HepG2 (cell line): ENCODE measurements around the gene PPP3R2. TPM values are rescaled to one million over a fixed set of nuclear protein-coding genes. Genes with fewer than 3 reads are reported as not detected.

Experiments
- ATAC-seq: fragments of 200-7000 bp; cut with Tn5 transposase; 3 replicates; pipeline ENCODE4 v1.9.1; 2020; ENCODE audit warnings: mild to moderate bottlenecking, moderate library complexity
- BruUV-seq: library from RNA; stranded (reverse); fragments of 400-500 nt; replicated peaks from 2 replicates; lab custom pipeline; 2021; lab: Mats Ljungman, UMichigan
- CTCF ChIA-PET: fragments of 300-600 bp; formaldehyde crosslinking; extraction: SDS; loops from one replicate; lab custom pipeline; 2021; ENCODE audit warnings: low total read pairs, inconsistent platforms, low intra/inter-chr PET ratio; lab: Yijun Ruan, JAX
- POLR2A ChIA-PET: fragments of 350-600 bp; sonication (Branson Sonifier 250); formaldehyde crosslinking; loops from one replicate; lab custom pipeline; 2020; ENCODE audit warnings: antibody characterized with exemption, inconsistent platforms; lab: Yijun Ruan, JAX
- DNase-seq: peaks from one replicate; pipeline ENCODE4 v3.0.0-alpha.2; 2015; ENCODE audit warnings: low spot score
- FAIRE-seq: peaks from 3 replicates; lab custom pipeline; 2011; peaks lifted over from hg19 to GRCh38; lab: Jason Lieb, UNC
- H2AFZ ChIP-seq: one replicate; pipeline ENCODE4 v1.6.1; 2011; ENCODE audit warnings: low read length, inconsistent platforms
- H3K27ac ChIP-seq: fragments of 300-600 bp; 3 replicates; pipeline ENCODE4 v1.8.0; 2011; ENCODE audit warnings: mixed run types, mild to moderate bottlenecking, mixed read lengths, low read length, inconsistent platforms; ENCODE audit not compliant: insufficient read depth; ENCODE audit errors: extremely low read length
- H3K27me3 ChIP-seq, 2 experiments: fragments of 200-600 bp in 1 of 2; 2 replicates in 1 of 2; 3 replicates in 1 of 2; pipeline versions ENCODE4 v1.6.0 to v1.8.0; 2011; ENCODE audit warnings: low read length in 2 of 2, mild to moderate bottlenecking in 2 of 2, moderate library complexity in 2 of 2, inconsistent platforms in 1 of 2; ENCODE audit not compliant: insufficient read depth in 2 of 2, control insufficient read depth in 1 of 2
- H3K36me3 ChIP-seq, 2 experiments: fragments of 200-600 bp in 1 of 2; replicated peaks in 1 of 2; 2 replicates in 1 of 2; 3 replicates in 1 of 2; pipeline versions ENCODE4 v1.5.1 to v1.8.0; 2011; ENCODE audit warnings: low read length in 2 of 2, inconsistent platforms in 1 of 2; ENCODE audit not compliant: insufficient read depth in 2 of 2, control insufficient read depth in 1 of 2
- H3K4me1 ChIP-seq: 2 replicates; pipeline ENCODE4 v1.5.1; 2012; ENCODE audit warnings: low read length, inconsistent platforms; ENCODE audit not compliant: insufficient read depth
- H3K4me2 ChIP-seq: 2 replicates; pipeline ENCODE4 v1.6.0; 2011; ENCODE audit warnings: low read depth, low read length, inconsistent platforms
- H3K4me3 ChIP-seq, 3 experiments: fragments of 200-600 bp in 1 of 3; sonication (generic), shearing (Covaris generic) in 1 of 3; replicated peaks in 1 of 3; 2 replicates each; pipeline ENCODE4 v1.5.1; 2011 to 2016; ENCODE audit warnings: low read length in 3 of 3, inconsistent platforms in 2 of 3, low read depth in 2 of 3, mild to moderate bottlenecking in 2 of 3, control low read depth in 1 of 3, mixed read lengths in 1 of 3; ENCODE audit not compliant: insufficient read depth in 1 of 3
- H3K79me2 ChIP-seq: one replicate; pipeline ENCODE4 v1.6.1; 2011; ENCODE audit warnings: low read length, inconsistent platforms; ENCODE audit not compliant: insufficient read depth
- H3K9ac ChIP-seq: 2 replicates; pipeline ENCODE4 v1.6.0; 2011; ENCODE audit warnings: mild to moderate bottlenecking, low read depth, low read length, inconsistent platforms; ENCODE audit not compliant: insufficient read depth
- H3K9me3 ChIP-seq: 2 replicates; pipeline ENCODE4 v1.5.1; 2012; ENCODE audit warnings: mild to moderate bottlenecking, low read length
- H4K20me1 ChIP-seq: 2 replicates; pipeline ENCODE4 v1.6.0; 2011; ENCODE audit warnings: inconsistent platforms, mild to moderate bottlenecking, low read length, moderate library complexity; ENCODE audit not compliant: insufficient read depth
- ARID4A ChIP-seq: sonication (generic); formaldehyde crosslinking; IDR thresholded peaks from 2 replicates; pipeline ENCODE4 v1.5.0; 2020; ENCODE audit warnings: mild to moderate bottlenecking, missing genetic modification reagents, borderline replicate concordance
- FOSL1 ChIP-seq: sonication (generic); formaldehyde crosslinking; IDR thresholded peaks from 2 replicates; pipeline ENCODE4 v1.9.0; 2021; ENCODE audit warnings: missing genetic modification reagents, borderline replicate concordance
- ZBTB8A ChIP-seq: sonication (generic); formaldehyde crosslinking; IDR thresholded peaks from 2 replicates; pipeline ENCODE4 v1.4.0; 2020; ENCODE audit warnings: mild to moderate bottlenecking, low read depth, missing genetic modification reagents, borderline replicate concordance
- ZNF33A ChIP-seq: sonication (generic); formaldehyde crosslinking; IDR thresholded peaks from 2 replicates; pipeline ENCODE4 v1.5.1; 2020; ENCODE audit warnings: missing genetic modification reagents, mild to moderate bottlenecking, moderate library complexity, borderline replicate concordance
- WGBS: methylation state at CpG from one replicate; pipeline ENCODE4 v1.1.6; 2017; ENCODE audit warnings: low lambda C conversion rate; 5-methylcytosine and 5-hydroxymethylcytosine counted together
- in situ Hi-C: cut with HindIII; loops from 2 replicates; pipeline ENCODE4 v1.10.0; 2017; ENCODE audit warnings: low pct_unique_long_range_greater_than_20kb; ENCODE audit not compliant: extremely low pct_ligation_motif_present
- intact Hi-C: fragments of 100-400 bp; cut with micrococcal nuclease; formaldehyde crosslinking; loops from one replicate; pipeline ENCODE4 v1.10.0; 2022; ENCODE audit not compliant: unreplicated experiment
- polyA plus RNA-seq, 8 experiments: library from polyadenylated mRNA; depleted of rRNA in 3 of 8; stranded (reverse) in 7 of 8; unstranded in 1 of 8; fragments of >200 nt; fragmentation: Illumina TruSeq in 4 of 8; extraction: Trizol in 4 of 8; gene quantifications; 2 replicates each; pipeline versions ENCODE4 v1.2.1 to v1.2.3, GENCODE V29; 2011 to 2016; ENCODE audit warnings: low read depth in 4 of 8, missing spikeins in 1 of 8, mixed read lengths in 1 of 8; ENCODE audit not compliant: insufficient read depth in 1 of 8
- total RNA-seq, 5 experiments: library from RNA; depleted of rRNA; stranded (reverse); fragments of >200 nt; fragmentation: Illumina TruSeq; extraction: Trizol; gene quantifications; 2 replicates each; pipeline ENCODE4 v1.2.3, GENCODE V29; 2016; ENCODE audit warnings: low read depth in 1 of 5

Gene PPP3R2
- total and polyA plus RNA-seq, 2 of the 13 experiments (the other 11 are each of a cell fraction or from before 2014, with no cell fraction given): not detected

DNA sequence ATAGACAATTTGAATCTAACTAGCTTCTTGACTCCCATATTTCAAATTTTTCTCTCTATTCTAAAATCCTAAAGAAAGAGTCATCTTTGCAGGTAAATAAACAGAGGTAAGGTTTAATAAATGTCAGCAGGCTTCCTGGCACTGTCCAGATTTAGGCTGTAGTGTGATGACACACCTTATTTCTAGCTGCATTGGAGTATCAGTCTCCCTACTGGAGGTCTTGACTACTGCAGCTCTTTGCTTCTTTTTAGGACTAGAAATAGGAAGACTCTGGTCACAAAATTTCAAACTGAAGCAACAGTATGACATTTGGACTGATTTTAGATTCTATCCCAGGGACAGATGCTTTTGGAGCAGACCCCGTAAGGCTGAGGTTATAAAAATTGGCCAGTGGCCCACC is 40.7 kb upstream of the PPP3R2 start:
- Histone ChIP-seq H4K20me1 (no peaks in the 10 kb centered on the region), H3K9me3 (no peaks in the 10 kb centered on the region), H3K9ac (no peak overlapping the region), H3K4me2 (no peak overlapping the region), H3K27ac (no peak overlapping the region), H3K79me2 (no peaks in the 10 kb centered on the region), H3K4me1 (no peaks in the 10 kb centered on the region), H3K27me3 (no peaks in the 10 kb centered on the region), H3K36me3 (no peaks in the 10 kb centered on the region), H3K4me3 (no peak overlapping the region), H2AFZ (no peak overlapping the region)
- ATAC-seq (no peak), DNase-seq (no peak), FAIRE-seq (no peak)
- no TSS peak for BruUV-seq
- TF ChIP-seq ZBTB8A (no peak), FOSL1 (no peak), ARID4A (CRISPR knock-in tag) (no peak), ZNF33A (CRISPR knock-in tag) (no peak)
- ChIA-PET CTCF (no interaction called here), POLR2A (no interaction called here)
- 47% methylated on average over 1 of the region's 1 CpG for WGBS
- in situ Hi-C loops (no loop called here), intact Hi-C loops (no loop called here)
